ENCODE results near the gene C19orf33.

The C19orf33 gene

GRCh38 chr19:38298821-38299680, 5.0 kb upstream of the C19orf33 start:
- no peak for TF ChIP-seq POLR2AphosphoS5 (IDR thresholded peaks at IDR 0.05; ENCODE audit: low read depth, low read length)
- TF ChIP-seq FOXP2 (optimal IDR thresholded peaks at IDR 0.05; ENCODE audit: borderline replicate concordance, extremely low read depth, extremely low read length, insufficient read depth): no peak
- TF ChIP-seq REST (IDR thresholded peaks at IDR 0.05; ENCODE audit: insufficient read depth in 1 of 2, low read depth in 2 of 2, low read length in 2 of 2): no peak
- TF ChIP-seq TAF1 (IDR thresholded peaks at IDR 0.05; ENCODE audit: borderline replicate concordance, insufficient read depth, low read length): no peak
- no peak for TF ChIP-seq SIN3A (IDR thresholded peaks at IDR 0.05; ENCODE audit: borderline replicate concordance, insufficient read depth, low read length)

GRCh38 chr19:38304352-38304865, 358 bp downstream of the C19orf33 start:
- TF ChIP-seq SIN3A (IDR thresholded peaks at IDR 0.05; ENCODE audit: borderline replicate concordance, insufficient read depth, low read length) (no peak), REST (IDR thresholded peaks at IDR 0.05; ENCODE audit: insufficient read depth in 1 of 2, low read depth in 2 of 2, low read length in 2 of 2) (no peak), TAF1 (IDR thresholded peaks at IDR 0.05; ENCODE audit: borderline replicate concordance, insufficient read depth, low read length) (no peak), FOXP2 (optimal IDR thresholded peaks at IDR 0.05; ENCODE audit: borderline replicate concordance, extremely low read depth, extremely low read length, insufficient read depth) (no peak), POLR2AphosphoS5 (IDR thresholded peaks at IDR 0.05; ENCODE audit: low read depth, low read length) (no peak)

GRCh38 chr19:38304866-38305429, 897 bp downstream of the C19orf33 start:
- TF ChIP-seq REST (IDR thresholded peaks at IDR 0.05; ENCODE audit: insufficient read depth in 1 of 2, low read depth in 2 of 2, low read length in 2 of 2) (no peak), SIN3A (IDR thresholded peaks at IDR 0.05; ENCODE audit: borderline replicate concordance, insufficient read depth, low read length) (no peak), POLR2AphosphoS5 (IDR thresholded peaks at IDR 0.05; ENCODE audit: low read depth, low read length) (no peak), FOXP2 (optimal IDR thresholded peaks at IDR 0.05; ENCODE audit: borderline replicate concordance, extremely low read depth, extremely low read length, insufficient read depth) (no peak), TAF1 (IDR thresholded peaks at IDR 0.05; ENCODE audit: borderline replicate concordance, insufficient read depth, low read length) (no peak)

GRCh38 chr19:38306236-38306635, 2.2 kb downstream of the C19orf33 start:
- TF ChIP-seq POLR2AphosphoS5 (IDR thresholded peaks at IDR 0.05; ENCODE audit: low read depth, low read length): no peak
- TF ChIP-seq SIN3A (IDR thresholded peaks at IDR 0.05; ENCODE audit: borderline replicate concordance, insufficient read depth, low read length): no peak
- no peak for TF ChIP-seq TAF1 (IDR thresholded peaks at IDR 0.05; ENCODE audit: borderline replicate concordance, insufficient read depth, low read length)
- TF ChIP-seq FOXP2 (optimal IDR thresholded peaks at IDR 0.05; ENCODE audit: borderline replicate concordance, extremely low read depth, extremely low read length, insufficient read depth): no peak
- no peak for TF ChIP-seq REST (IDR thresholded peaks at IDR 0.05; ENCODE audit: insufficient read depth in 1 of 2, low read depth in 2 of 2, low read length in 2 of 2)
